Measurements from ENCODE around the gene CDIP1.
"Not testable (repeated sequence)": the region's sequence is repeated elsewhere in the genome, so short reads cannot be mapped to it uniquely, and the experiment has no call there.

Gene CDIP1

DNA sequence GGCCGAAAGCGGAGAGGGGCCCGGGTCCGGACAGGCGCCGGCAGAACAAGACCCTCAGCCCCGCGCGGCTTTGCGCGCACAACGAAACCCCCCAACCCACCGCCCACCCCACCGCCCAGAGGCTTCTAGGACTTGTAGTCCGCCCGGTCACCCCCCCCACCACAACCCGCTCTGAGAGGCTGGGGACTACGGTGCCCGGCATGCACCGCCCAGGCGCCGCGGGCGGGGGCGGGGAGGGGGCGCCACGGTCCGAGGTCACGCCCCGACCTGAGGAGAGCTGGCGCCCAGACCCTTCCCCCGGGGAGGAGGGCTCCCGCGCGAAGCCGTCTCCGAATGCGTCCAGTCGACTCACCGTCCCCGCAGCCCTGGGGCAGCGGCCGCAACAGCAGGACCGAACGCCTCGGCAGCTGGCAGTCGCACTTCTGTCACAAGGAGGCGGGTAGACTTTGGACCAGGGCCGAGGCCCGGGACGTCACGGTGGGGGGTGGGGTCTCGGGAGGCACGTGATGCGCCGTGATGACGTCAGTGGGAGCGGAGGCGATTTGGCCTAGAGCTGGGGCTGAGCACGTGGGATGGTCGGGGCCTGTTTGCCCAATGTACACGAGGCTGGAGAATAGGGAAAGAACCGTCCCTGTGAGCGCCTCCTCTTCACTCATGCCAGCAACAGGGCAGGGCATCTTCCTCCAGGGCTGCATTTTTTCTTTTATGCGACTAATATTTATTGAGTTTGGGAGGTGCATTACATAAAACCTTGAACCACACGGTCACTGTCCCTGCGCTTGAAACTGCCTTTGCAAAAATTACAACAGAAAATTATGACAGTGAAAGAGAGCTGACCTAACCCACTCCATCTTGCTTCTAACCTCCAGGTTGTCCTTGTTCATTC lies at the start of gene CDIP1:
Gene CDIP1, minus strand, starts transcription at position 424 of the 886 bp plus-strand sequence. CDS start 24,643 bp downstream, outside the sequence.
- DNase-seq (ENCODE audit: low spot score), result peak; percentile 98

DNA sequence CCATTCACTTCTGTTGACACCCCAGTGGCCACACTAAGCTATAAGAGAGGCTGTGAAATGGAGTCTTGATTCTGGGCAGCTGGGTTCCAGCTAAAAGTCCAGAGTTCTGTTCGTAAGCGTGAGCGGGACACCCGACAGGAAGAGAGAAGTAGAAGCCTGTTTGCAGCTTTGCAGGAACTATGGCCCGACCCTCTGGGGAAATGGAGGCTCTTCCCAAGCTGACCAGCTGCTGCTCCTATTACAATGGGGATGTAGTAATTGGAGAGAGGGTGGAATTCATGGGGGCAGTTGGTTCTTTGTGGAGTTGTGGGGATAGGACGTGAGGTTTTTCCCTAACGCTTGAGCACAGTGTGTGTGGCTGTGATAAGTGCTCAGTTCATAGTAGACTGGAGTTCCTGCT lies 47.7 kb upstream of the CDIP1 start:
- DNase-seq (ENCODE audit: low spot score), result no peak

DNA sequence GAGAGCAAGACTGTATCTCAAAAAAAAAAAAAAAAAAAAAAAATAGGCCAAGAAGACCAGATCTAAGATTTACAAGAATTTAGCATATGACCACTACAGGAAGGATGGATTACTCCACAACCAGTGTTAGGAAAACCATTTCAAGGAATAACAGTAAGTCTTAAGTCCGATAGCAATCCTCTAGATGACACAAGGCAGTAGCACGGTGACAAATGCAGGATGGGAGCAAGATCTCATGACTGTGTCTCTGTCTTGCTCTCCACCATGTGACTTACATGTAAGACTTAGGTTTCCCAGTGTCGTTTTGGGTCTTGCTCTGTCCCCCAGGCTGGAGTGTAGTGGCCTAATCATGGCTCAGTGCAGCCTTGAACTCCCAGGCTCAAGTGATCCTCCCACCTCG lies 45.3 kb upstream of the CDIP1 start:
- DNase-seq (ENCODE audit: low spot score), result no peak

DNA sequence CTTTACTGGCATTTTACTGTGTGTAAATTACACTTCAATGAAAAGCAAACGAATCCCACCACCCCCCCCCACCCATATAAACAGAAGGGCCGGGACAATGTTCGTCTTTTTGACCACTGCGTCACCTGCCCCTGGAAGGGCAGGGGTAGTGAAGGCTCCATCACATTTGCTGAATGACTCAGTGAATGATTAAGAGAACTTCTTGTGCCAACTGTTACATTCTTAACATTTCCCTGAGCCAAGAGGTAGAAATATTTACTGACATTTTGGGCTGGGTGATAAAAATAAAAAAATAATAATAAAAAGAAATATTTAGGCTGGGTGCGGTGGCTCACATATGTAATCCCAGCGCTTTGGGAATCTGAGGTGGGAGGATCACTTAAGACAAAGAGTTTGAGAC lies 41.7 kb upstream of the CDIP1 start:
- no peak for DNase-seq (ENCODE audit: low spot score)

DNA sequence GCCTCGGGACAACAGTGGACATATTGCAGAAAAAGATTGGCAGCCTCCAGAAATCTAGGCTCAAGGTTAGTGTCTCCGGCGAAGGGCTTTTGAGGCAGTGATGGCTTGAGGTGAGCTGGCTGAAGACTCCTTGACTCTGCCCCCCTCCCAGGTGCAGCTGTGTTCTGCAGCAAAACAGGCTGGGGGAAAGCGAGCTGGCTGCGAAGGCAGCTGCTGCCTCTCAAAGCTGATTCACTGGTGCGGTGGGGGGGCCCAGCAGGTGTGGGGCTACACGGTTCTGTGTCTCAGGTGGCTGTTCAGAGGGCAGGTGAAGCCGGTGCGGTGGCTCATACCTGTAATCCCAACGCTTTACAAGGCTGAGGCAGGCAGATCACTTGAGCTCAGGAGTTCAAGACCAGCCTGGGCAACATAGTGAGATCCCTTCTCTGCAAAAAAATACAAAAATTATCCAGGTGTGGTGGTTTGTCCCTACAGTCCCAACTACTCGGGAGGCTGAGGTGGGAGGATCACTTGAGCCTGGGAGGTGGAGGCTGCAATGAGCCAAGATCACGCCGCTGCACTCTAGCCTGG lies 40.5 kb upstream of the CDIP1 start:
- no peak for DNase-seq (ENCODE audit: low spot score)

DNA sequence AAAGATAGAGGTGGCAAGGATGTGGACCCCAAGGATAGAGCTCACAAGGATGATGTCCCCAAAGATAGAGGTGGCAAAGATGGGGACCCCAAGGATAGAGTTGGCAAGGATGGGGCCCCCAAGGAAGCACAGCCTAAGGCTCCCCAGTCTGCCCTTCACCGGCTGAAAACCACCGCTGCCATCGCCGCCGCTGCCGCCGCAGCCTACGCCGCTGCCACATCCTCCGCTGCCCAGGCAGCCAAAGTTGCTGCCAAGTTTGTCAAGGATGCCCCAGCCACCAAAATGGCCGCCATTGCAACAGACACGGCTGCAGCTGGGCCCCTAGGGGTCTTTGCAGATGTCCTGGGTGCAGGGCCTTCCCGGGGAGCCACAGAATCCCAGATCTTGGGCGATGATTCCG lies 37.4 kb upstream of the CDIP1 start:
- no peak for DNase-seq (ENCODE audit: low spot score)

DNA sequence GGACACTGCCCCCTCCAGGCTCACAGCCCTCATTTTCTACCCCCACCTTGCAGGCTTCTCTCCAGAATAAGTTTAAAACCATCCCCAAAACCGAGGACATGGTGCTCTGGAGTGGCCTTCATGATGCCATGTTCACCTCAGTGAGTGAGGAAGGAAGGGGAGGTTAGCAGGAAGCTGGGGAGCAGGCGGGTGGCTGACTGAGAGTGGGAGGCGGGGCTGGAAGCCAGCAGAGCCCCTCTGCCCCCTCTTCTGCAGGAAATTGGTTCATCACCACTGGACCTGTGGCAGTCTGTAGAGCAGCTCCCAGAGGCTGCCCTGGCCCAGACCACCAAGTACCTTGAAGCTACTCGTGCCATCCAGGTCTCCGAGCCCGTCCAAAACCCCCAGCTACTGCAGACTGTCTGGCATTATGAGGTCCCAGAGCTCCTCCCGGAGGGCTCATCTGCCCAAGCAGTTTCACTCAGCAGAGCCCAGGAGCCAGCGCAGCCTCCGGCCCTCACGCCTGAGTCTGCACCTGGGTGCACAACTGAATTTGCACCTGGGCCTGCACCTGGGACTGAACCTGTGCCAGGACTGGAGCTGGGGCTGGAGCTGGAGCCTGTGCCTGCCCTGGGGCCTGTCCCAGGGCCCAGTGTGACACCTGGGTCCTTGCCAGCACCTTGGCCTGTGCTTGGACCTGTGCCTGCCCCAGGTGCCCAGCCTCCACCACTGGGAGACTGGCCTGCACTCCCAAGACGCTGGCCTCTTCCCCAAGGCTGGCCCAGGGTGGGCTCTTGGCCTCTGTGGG lies 36.5 kb upstream of the CDIP1 start:
- no peak for DNase-seq (ENCODE audit: low spot score)

DNA sequence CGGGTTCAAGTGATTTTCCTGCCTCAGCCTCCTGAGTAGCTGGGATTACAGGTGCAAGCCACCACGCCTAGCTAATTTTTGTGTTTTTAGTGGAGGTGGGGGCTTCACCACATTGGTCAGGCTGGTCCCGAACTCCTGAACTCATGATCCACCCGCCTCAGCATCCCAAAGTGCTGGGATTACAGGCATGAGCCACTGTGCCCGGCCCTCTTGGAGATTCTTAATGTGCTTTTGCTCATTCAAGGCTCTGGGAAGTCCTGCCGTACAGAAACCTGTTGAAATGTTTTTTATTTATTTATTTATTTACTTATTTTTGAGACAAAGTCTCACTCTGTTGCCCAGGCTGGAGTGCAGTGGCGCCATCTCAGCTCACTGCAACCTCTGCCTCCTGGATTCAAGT lies 35.4 kb upstream of the CDIP1 start:
- not testable (repeated sequence) for DNase-seq (ENCODE audit: low spot score)

DNA sequence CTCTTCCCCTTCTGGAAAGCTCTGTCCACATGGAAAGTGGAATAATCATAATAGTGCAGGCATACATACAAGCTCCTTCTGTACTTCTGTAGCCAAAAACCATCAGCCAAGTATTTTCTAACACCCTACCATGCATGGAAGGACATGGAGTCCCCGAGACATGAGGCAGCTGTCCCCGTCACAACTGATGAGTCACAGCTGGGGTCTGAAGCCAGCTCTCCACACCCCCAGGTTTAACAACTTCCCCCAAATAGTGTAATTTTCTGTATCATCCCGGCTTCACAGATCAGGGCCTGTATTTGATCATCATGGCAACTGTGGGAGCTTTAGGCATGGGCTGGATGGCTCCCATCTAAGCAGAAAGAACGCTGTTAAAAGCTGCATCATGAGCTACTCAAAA lies 34.1 kb upstream of the CDIP1 start:
- peak; percentile 54 for DNase-seq (ENCODE audit: low spot score)

DNA sequence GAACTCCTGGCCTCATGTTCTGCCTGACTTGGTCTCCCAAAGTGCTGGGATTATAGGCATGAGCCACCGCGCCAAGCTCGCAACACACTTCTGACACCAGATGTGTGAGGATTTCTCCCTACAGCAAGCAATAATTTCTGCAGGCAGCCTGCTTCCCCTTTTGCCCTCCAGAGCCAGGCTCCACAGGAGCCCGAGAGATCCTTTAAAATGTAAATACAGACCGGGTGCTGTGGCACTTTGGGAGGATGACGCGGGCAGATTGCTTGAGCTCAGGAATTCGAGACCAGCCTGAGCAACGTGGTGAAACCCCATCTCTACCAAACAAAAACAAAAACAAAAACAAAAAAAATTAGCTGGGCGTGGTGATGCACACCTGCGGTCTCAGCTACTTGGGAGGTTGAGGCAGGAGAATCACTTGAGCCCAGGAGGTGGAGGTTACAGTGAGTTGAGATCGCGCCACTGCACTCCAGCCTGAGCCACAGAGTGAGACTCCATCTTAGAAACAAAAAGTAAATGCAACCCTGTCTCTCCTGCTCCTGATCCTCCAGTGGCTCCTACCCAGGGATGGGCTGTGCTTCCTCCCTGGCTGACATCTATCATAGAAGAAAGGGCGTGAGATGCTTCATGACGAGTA lies 32.2 kb upstream of the CDIP1 start:
- DNase-seq (ENCODE audit: low spot score), result no peak

DNA sequence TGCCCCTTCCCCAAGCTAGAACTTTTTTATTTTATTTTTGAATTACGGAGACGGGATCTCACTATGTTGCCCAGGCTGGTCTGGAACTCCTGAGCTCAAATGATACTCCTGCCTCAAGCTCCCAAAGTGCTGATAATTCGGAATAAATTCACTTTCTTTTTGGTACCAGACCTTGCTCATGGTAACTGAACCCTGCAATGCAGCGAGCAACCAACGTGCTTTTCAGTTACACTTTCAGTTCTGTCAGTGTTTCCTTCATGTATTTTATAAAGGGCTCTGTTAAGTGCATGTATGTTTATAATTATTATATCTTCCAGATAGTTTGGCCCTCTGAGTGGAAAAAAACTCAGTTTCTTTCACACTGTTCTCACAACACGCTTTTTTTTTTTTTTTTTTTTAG lies 31.5 kb upstream of the CDIP1 start:
- no peak for DNase-seq (ENCODE audit: low spot score)

DNA sequence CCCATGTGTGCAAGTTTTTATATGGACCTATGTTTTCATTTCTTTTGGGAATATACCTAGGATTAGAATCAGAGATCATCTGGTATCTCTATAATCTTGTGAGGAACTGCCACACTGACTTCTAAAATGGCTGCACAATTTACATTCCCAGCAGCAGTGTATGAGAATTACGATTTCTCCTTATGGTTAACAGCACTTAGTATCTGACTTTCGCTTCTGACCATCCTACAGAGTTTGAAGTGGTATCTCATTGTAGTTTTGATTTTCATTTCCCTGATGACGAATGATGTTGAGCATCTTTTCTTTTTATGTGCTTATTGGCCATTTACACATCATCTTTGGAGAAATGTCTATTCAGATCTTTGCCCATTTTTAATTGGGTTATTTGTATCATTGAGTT lies 27.6 kb upstream of the CDIP1 start:
- no peak for DNase-seq (ENCODE audit: low spot score)

DNA sequence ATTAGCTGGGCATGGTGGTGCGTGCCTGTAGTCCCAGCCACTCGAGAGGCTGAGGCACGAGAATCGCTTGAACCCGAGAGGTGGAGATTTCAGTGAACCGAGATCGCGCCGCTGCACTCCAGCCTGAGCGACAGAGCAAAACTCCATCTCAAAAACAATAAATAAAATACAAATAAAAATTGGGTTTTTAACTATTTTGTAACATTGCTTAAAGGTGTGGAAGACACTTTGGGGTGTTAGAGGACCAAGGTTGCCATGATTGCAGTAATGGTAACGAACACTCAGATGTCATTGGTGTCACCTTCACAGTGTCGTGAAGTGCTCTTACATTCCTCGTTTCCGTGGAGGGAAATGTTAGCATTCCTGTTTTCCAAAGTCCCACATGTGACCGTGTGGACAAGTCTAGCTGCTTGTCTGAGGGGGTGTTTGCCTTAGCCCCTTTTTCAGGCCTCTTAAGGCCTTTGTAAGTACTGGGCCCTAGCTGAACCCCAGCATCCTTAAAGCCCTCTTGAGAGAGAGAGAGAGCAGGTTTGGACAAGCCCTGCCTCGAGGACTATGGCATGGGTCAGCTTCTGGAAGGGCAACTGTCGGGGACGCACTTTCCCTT lies 26.2 kb upstream of the CDIP1 start:
- no peak for DNase-seq (ENCODE audit: low spot score)

DNA sequence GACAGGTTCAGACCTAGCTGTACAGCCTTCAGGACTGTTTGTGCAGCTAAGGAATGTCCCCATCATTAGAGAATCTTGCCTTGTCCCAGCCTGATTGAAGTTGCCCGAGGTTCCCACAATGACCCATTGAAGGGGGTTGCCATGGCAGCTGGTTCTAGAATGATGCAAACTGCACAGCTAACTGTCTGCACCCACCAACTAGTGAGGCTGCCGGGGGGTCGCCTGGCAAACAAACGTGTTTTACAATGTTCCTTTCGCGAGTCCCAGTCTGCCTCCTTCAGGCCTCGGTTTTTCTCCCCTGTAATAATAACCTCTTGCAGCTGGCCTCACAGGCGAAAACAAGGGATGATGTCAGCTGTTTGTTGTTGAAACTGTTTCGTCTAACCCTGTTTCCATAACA lies 23.0 kb upstream of the CDIP1 start:
- peak; percentile 70 for DNase-seq (ENCODE audit: low spot score)

DNA sequence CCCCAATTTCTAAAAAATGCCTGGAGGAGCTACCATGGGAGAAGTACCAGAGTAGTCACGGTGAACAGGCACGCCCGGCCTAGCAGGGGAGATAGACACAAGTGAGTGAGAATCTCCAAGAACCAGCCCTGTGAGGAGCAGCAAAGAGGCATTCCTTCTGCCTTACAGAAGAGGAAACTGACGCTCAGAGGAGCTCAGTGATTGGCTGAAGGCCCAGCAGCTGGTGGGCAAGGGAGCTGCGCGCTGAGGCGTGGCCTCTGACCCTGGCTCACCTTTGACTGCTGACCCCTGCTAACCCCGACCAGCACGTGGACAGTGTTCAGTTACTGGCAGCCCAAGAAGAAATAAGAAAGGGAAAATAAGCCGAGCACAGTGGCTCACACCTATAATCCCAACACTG lies 19.4 kb upstream of the CDIP1 start:
- DNase-seq (ENCODE audit: low spot score), result no peak

DNA sequence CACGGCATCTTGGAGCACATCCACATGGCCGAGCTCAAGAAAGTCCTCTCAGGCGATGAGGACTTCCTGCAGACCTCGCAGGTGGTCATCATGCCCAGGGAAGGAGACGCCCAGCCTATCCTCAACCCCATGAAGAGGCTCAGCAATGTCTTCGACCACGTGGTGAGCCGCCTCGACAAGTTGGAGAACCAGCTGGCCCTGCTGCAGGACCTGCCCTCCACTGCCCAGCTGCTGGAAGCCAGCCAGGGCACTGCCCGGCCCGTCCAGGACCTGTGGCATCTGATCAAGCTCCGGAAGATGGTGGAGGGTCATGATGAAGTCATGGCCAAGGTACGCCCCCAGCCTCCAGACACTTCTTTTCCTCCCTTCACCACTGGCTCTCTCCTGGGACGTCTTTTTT lies 18.0 kb upstream of the CDIP1 start:
- DNase-seq (ENCODE audit: low spot score), result no peak

DNA sequence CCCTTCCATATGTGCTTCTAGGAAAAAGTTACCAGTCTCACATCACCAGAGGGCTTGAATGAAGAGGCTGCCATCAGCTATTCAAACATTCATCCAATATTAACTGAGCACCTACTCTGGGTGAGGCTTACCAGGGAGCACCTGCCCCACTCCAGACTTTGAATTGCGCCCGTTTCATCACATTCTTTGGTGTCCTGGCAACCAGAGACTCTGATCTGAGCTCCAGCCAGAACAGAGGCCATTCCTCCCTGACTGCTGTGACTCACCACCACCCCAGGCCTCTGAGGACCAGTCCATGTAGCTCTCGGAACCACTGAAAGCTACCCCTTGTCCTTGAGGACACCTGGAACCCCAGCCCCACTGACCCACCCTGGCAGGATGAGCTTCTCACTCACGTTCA lies 17.5 kb upstream of the CDIP1 start, which contains the start of gene C16orf96:
Gene C16orf96, plus strand, starts transcription at position 229 of the 400 bp plus-strand sequence. Its CDS starts 150 bp downstream, at position 379.
- no peak for DNase-seq (ENCODE audit: low spot score)

DNA sequence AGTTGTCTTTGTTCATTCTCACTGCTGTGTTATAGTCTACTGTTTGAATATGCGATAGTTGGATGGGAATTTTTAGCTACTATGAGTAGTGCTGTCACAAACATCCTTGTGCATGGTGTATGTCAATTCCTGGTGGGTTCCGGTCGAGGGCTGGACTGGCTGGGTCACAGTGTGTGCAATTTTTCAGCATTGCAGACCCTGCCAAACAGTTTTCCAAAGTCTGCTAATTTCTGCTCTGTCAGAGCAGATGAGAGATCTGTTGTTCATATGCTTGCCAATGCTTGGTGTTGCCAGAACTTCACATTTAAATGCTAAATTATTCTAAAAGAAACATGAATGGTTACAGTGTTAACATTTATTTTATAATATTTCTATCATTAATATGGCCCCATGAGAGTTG lies 14.0 kb upstream of the CDIP1 start:
- DNase-seq (ENCODE audit: low spot score), result no peak

DNA sequence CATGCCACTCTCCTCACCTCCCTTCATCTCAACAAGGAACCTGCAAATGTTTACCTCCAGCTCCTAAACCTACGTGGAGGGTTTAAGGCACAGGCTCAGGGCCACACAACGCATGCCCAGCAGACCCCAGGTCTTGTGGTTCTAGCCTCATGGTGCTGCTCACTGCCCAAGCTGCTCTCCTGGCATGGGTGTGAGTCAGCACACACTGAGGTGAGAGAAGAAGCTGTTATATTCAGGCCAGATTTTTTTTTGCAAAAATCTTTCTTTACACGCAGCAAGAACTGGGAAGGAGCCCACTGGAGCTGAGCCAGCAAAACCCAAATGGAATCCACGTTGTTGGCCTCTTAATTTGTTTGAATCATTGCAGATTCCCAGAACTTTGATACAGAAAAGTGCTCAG lies 12.0 kb upstream of the CDIP1 start:
- DNase-seq (ENCODE audit: low spot score), result no peak

DNA sequence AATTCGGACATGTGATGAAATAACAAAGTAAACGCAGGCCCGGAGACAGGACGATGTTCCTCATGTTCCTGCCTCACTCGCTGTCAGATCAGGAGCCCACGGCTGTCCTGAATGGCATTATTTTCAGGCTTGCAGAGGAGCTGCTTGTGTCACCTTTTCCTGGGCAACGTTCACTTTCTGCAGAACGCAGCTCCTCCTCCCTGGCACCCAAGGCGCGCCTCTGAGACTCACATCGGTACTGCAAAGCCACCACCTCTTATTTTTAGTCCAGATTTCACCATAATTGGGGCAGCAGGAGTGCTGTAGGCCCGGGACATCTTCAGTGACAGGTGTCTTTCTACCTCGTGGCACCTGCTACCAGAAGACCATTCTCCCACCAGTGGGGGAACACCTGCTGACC lies 9.6 kb upstream of the CDIP1 start:
- DNase-seq (ENCODE audit: low spot score), result no peak

DNA sequence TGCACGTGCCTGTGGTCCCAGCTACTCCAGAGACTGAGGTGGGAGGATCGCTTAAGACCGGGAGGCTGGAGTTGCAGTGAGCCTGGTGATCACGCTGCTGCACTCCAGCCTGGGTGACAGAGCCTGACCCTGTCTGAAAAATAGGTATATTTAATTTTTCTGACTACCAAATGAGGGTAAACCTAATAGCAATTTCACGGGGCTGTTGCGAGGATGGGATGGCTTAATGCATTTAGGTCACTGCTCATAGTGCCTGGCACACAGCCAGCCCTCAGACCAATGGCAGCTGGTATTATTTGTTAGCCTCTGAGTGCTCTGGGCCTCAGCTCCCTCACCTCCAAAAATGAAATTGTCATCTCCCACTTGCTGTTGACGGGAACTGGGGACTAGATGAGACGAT lies 5.9 kb upstream of the CDIP1 start:
- DNase-seq (ENCODE audit: low spot score), result no peak

DNA sequence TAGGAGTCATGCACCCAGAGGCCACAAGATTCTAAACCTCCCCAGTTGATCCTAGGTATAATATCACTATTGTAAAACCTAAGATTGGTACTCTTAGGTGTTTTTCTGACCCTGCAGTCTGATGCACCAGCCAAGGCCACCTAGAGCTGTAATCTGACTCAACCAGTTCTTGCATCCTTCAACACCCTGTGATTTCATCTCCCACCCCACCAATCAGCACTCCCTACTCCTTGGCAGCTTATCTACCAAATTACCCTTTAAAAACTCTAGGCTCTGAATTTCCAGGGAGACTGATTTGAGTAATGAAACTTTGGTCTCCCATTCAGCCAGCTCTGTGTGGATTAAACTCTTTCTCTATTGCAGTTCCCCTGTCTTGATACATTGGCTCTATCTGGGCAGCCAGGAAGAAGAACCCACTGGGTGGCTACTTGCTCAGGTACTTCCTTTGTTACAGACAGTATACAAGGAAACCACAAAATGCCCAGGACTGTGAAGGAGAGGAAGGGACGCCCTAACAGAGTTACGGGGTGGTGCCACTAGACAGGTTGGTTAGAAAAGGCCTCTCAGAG lies 1.2 kb upstream of the CDIP1 start:
- no peak for DNase-seq (ENCODE audit: low spot score)

Measured in Ammon's horn (tissue), 1 donor.